CD4-positive, alpha-beta T cell treated with Interferon gamma for 1 hour (primary cell): ENCODE measurements around the gene FRY.

ENCODE experiments used
- DNase-seq: peaks from one replicate; pipeline ENCODE4 v3.0.0-alpha.2; 2020

FRY gene

GRCh38 chr13:32136061-32136460, 104.5 kb downstream of the FRY start:
- no peak for DNase-seq

GRCh38 chr13:32136716-32137115, 105.1 kb downstream of the FRY start:
- DNase-seq, result no peak

- no peak for DNase-seq
Measured at GRCh38 chr13:32139251-32139650, 107.7 kb downstream of the FRY start.

GRCh38 chr13:32140109-32140508, 108.5 kb downstream of the FRY start:
- DNase-seq, result no peak

GRCh38 chr13:32141462-32141861, 109.9 kb downstream of the FRY start:
- DNase-seq, result no peak

GRCh38 chr13:32142115-32142514, 110.5 kb downstream of the FRY start:
- no peak for DNase-seq

- no peak for DNase-seq
Measured at GRCh38 chr13:32142956-32143375, 111.4 kb downstream of the FRY start.

GRCh38 chr13:32147193-32147592, 115.6 kb downstream of the FRY start:
- no peak for DNase-seq

GRCh38 chr13:32147976-32148375, 116.4 kb downstream of the FRY start:
- no peak for DNase-seq

GRCh38 chr13:32150239-32150638, 118.7 kb downstream of the FRY start:
- no peak for DNase-seq

- no peak for DNase-seq
Measured at GRCh38 chr13:32150794-32151193, 119.2 kb downstream of the FRY start.

GRCh38 chr13:32151240-32151639, 119.7 kb downstream of the FRY start:
- no peak for DNase-seq

GRCh38 chr13:32153056-32153455, 121.5 kb downstream of the FRY start:
- DNase-seq, result no peak

GRCh38 chr13:32159137-32159869, 127.7 kb downstream of the FRY start:
- DNase-seq, result no peak

GRCh38 chr13:32162395-32163005, 130.9 kb downstream of the FRY start:
- no peak for DNase-seq

GRCh38 chr13:32164622-32165268, 133.2 kb downstream of the FRY start:
- no peak for DNase-seq

GRCh38 chr13:32165796-32166195, 134.2 kb downstream of the FRY start:
- no peak for DNase-seq

GRCh38 chr13:32168131-32168530, 136.6 kb downstream of the FRY start:
- no peak for DNase-seq

- no peak for DNase-seq
Measured at GRCh38 chr13:32170841-32171240, 139.3 kb downstream of the FRY start.

GRCh38 chr13:32173881-32174280, 142.3 kb downstream of the FRY start:
- no peak for DNase-seq

GRCh38 chr13:32174366-32174765, 142.8 kb downstream of the FRY start:
- DNase-seq, result no peak

GRCh38 chr13:32175307-32175706, 143.7 kb downstream of the FRY start:
- no peak for DNase-seq

GRCh38 chr13:32175943-32176342, 144.4 kb downstream of the FRY start:
- DNase-seq, result no peak

- no peak for DNase-seq
Measured at GRCh38 chr13:32176696-32177095, 145.1 kb downstream of the FRY start.
